DND-41 (cell line): ENCODE measurements around the gene KIR3DL1.
"Not testable (repeated sequence)": the region's sequence is repeated elsewhere in the genome, so short reads cannot be mapped to it uniquely, and the experiment has no call there.

Experiments used
- ATAC-seq: fragments of 200-7000 bp; cut with Tn5 transposase; 3 replicates; pipeline ENCODE4 v1.9.1; 2021; ENCODE audit warnings: low read depth; ENCODE audit not compliant: insufficient read depth
- DNase-seq: peaks from one replicate; pipeline ENCODE4 v3.0.0-alpha.2; 2020
- H2AFZ ChIP-seq: 2 replicates; pipeline ENCODE4 v1.6.0; 2012; ENCODE audit warnings: low read depth, low read length
- H3K27ac ChIP-seq: 2 replicates; pipeline ENCODE4 v1.5.1; 2012; ENCODE audit warnings: low read length, inconsistent platforms
- H3K27me3 ChIP-seq: fragments of 200-600 bp; sonication (generic); 2 replicates; pipeline ENCODE4 v1.6.0; 2012; ENCODE audit warnings: low read length, mild to moderate bottlenecking, inconsistent platforms; ENCODE audit not compliant: insufficient read depth, poor library complexity
- H3K36me3 ChIP-seq: 2 replicates; pipeline ENCODE4 v1.5.1; 2012; ENCODE audit warnings: low read length, inconsistent platforms; ENCODE audit not compliant: insufficient read depth
- H3K4me1 ChIP-seq: 2 replicates; pipeline ENCODE4 v1.5.1; 2012; ENCODE audit warnings: mild to moderate bottlenecking, low read length; ENCODE audit not compliant: insufficient read depth
- H3K4me2 ChIP-seq: 2 replicates; pipeline ENCODE4 v1.6.0; 2012; ENCODE audit warnings: mild to moderate bottlenecking, moderate library complexity, low read length, inconsistent platforms; ENCODE audit not compliant: insufficient read depth
- H3K4me3 ChIP-seq, 2 experiments: fragments of 200-600 bp in 1 of 2; shearing (Covaris generic) in 1 of 2; 2 replicates each; pipeline ENCODE4 v1.5.1; 2012 to 2016; ENCODE audit warnings: inconsistent platforms in 2 of 2, low read length in 2 of 2, mild to moderate bottlenecking in 2 of 2, low read depth in 1 of 2, moderate library complexity in 1 of 2
- H3K79me2 ChIP-seq: 2 replicates; pipeline ENCODE4 v1.6.0; 2012; ENCODE audit warnings: low read length, inconsistent platforms; ENCODE audit not compliant: insufficient read depth
- H3K9ac ChIP-seq: 2 replicates; pipeline ENCODE4 v1.6.0; 2012; ENCODE audit warnings: low read depth, mild to moderate bottlenecking, inconsistent platforms, low read length, moderate library complexity
- H3K9me3 ChIP-seq: 2 replicates; pipeline ENCODE4 v1.5.1; 2012; ENCODE audit warnings: low read length, moderate library complexity, mild to moderate bottlenecking, inconsistent platforms; ENCODE audit not compliant: insufficient read depth, severe bottlenecking
- H4K20me1 ChIP-seq: 2 replicates; pipeline ENCODE4 v1.6.0; 2012; ENCODE audit warnings: low read length; ENCODE audit not compliant: insufficient read depth
- CTCF ChIP-seq: IDR thresholded peaks from 2 replicates; pipeline ENCODE4 v1.5.1; 2012; ENCODE audit warnings: borderline replicate concordance, low read length, moderate library complexity, mild to moderate bottlenecking; ENCODE audit not compliant: poor library complexity, severe bottlenecking; ENCODE audit errors: extremely low read depth
- EZH2 ChIP-seq: IDR thresholded peaks from 3 replicates; pipeline ENCODE4 v1.6.1; 2012; ENCODE audit warnings: borderline replicate concordance, low read depth, mild to moderate bottlenecking, moderate library complexity, low read length, inconsistent platforms; ENCODE audit not compliant: severe bottlenecking

Gene KIR3DL1

GRCh38 chr19:54851353-54851752 is 35.1 kb downstream of the KIR3DL1 start:
- H4K20me1 ChIP-seq = no peaks in the 10 kb centered on the region
- no peaks in the 10 kb centered on the region for H3K9me3 ChIP-seq
- H3K79me2 ChIP-seq = no peaks in the 10 kb centered on the region
- H3K9ac ChIP-seq = no peak overlapping the region
- no peaks in the 10 kb centered on the region for H3K27me3 ChIP-seq
- DNase-seq (no peak), ATAC-seq (no peak)
- no peaks in the 10 kb centered on the region for H3K4me1 ChIP-seq
- no peak overlapping the region for H3K4me2 ChIP-seq
- no peak overlapping the region for H2AFZ ChIP-seq
- TF ChIP-seq EZH2 (no peak), CTCF (no peak)
- H3K36me3 ChIP-seq = no peaks in the 10 kb centered on the region
- no peak overlapping the region for H3K27ac ChIP-seq
- no peak overlapping the region for H3K4me3 ChIP-seq

- DNase-seq, H3K27me3 ChIP-seq, H3K36me3 ChIP-seq, H4K20me1 ChIP-seq, H3K9me3 ChIP-seq, H3K27ac ChIP-seq, H2AFZ ChIP-seq, H3K9ac ChIP-seq, H3K4me1 ChIP-seq, H3K79me2 ChIP-seq, ATAC-seq, H3K4me2 ChIP-seq, H3K4me3 ChIP-seq: not testable (repeated sequence)
Measured at GRCh38 chr19:54855241-54855640, 39.0 kb downstream of the KIR3DL1 start.

- H3K36me3 ChIP-seq, H4K20me1 ChIP-seq, H3K4me1 ChIP-seq, H3K27me3 ChIP-seq, H3K9me3 ChIP-seq, DNase-seq, H2AFZ ChIP-seq, H3K27ac ChIP-seq, H3K9ac ChIP-seq, H3K79me2 ChIP-seq, ATAC-seq, H3K4me2 ChIP-seq, H3K4me3 ChIP-seq: not testable (repeated sequence)
Measured at GRCh38 chr19:54858476-54858875, 42.2 kb downstream of the KIR3DL1 start.

GRCh38 chr19:54859421-54859820 is 43.2 kb downstream of the KIR3DL1 start:
- not testable (repeated sequence) for H3K27me3 ChIP-seq, H2AFZ ChIP-seq, H3K4me1 ChIP-seq, H3K4me2 ChIP-seq, DNase-seq, H3K27ac ChIP-seq, H3K9ac ChIP-seq, ATAC-seq, H3K36me3 ChIP-seq, H3K4me3 ChIP-seq, H3K79me2 ChIP-seq, H4K20me1 ChIP-seq, H3K9me3 ChIP-seq

- H3K4me3 ChIP-seq, H3K4me1 ChIP-seq, H3K36me3 ChIP-seq, H3K27ac ChIP-seq, H3K4me2 ChIP-seq, H3K9ac ChIP-seq, H4K20me1 ChIP-seq, ATAC-seq, DNase-seq, H3K79me2 ChIP-seq, H3K27me3 ChIP-seq, H2AFZ ChIP-seq, H3K9me3 ChIP-seq: not testable (repeated sequence)
Measured at GRCh38 chr19:54863459-54863858, 47.2 kb downstream of the KIR3DL1 start.
